H1 (cell line): ENCODE results near the gene USP36. TPM values are rescaled to one million over a fixed set of nuclear protein-coding genes. Genes with fewer than 3 reads are reported as not detected.

ENCODE experiments used
- CTCF ChIA-PET: fragments of 300-600 bp; sonication (Branson Sonifier 250); formaldehyde crosslinking; loops from one replicate; lab custom pipeline; 2021; ENCODE audit not compliant: partially characterized antibody; lab: Charles Lee
- POLR2A ChIA-PET: fragments of 300-600 bp; sonication (Branson Sonifier 250); formaldehyde crosslinking; loops from one replicate; lab custom pipeline; 2021; ENCODE audit warnings: inconsistent platforms; ENCODE audit not compliant: partially characterized antibody; lab: Charles Lee
- DNase-seq, 2 experiments: peaks; one replicate each; pipeline versions ENCODE4 v3.0.0 to v3.0.0-alpha.2; 2010 to 2022; ENCODE audit warnings: low spot score in 2 of 2, low read depth in 1 of 2, mixed read lengths in 1 of 2
- FAIRE-seq: peaks from 2 replicates; lab custom pipeline; 2011; peaks lifted over from hg19 to GRCh38; lab: Jason Lieb, UNC
- H2AFZ ChIP-seq: 2 replicates; pipeline ENCODE4 v1.8.1; 2012; ENCODE audit warnings: low read length, inconsistent platforms
- H2AK5ac ChIP-seq: 2 replicates; pipeline ENCODE4 v1.6.1; 2013; ENCODE audit warnings: low read depth, low read length
- H2BK120ac ChIP-seq: replicated peaks from 2 replicates; pipeline ENCODE3; 2013; ENCODE audit warnings: low read depth, low read length, inconsistent platforms
- H2BK12ac ChIP-seq: 2 replicates; pipeline ENCODE4 v1.6.1; 2013; ENCODE audit warnings: low read depth, low read length
- H2BK15ac ChIP-seq: 2 replicates; pipeline ENCODE4 v1.6.1; 2013; ENCODE audit warnings: low read length
- H2BK20ac ChIP-seq: 2 replicates; pipeline ENCODE4 v1.6.1; 2013; ENCODE audit warnings: low read length
- H2BK5ac ChIP-seq: 2 replicates; pipeline ENCODE4 v1.6.1; 2013; ENCODE audit warnings: low read depth, low read length
- H3K14ac ChIP-seq: 2 replicates; pipeline ENCODE4 v1.6.1; 2013; ENCODE audit warnings: inconsistent platforms; ENCODE audit not compliant: insufficient read length
- H3K18ac ChIP-seq: 2 replicates; pipeline ENCODE4 v1.6.1; 2013; ENCODE audit warnings: low read length; ENCODE audit errors: extremely low read depth
- H3K23ac ChIP-seq: 2 replicates; pipeline ENCODE4 v1.6.1; 2013; ENCODE audit warnings: inconsistent platforms; ENCODE audit not compliant: insufficient read length
- H3K23me2 ChIP-seq: 2 replicates; pipeline ENCODE4 v1.6.1; 2013; ENCODE audit warnings: low read depth, low read length
- H3K27ac ChIP-seq: 2 replicates; pipeline ENCODE4 v1.6.1; 2011; ENCODE audit warnings: low read depth, low read length, inconsistent platforms
- H3K27me3 ChIP-seq, 4 experiments: replicated peaks in 1 of 4; 1 replicate in 1 of 4; 2 replicates in 3 of 4; pipeline versions ENCODE4 v1.6.1 to v1.8.1; 2011 to 2013; ENCODE audit warnings: low read length in 3 of 4, mild to moderate bottlenecking in 3 of 4, inconsistent platforms in 2 of 4, mixed read lengths in 2 of 4, moderate library complexity in 1 of 4; ENCODE audit not compliant: control insufficient read depth in 3 of 4, insufficient read depth in 3 of 4; ENCODE audit errors: extremely low read depth in 1 of 4
- H3K36me3 ChIP-seq, 4 experiments: 2 replicates each; pipeline versions ENCODE4 v1.6.1 to v1.8.1; 2011 to 2013; ENCODE audit warnings: mild to moderate bottlenecking in 4 of 4, low read length in 3 of 4, moderate library complexity in 2 of 4, control low read depth in 1 of 4, inconsistent platforms in 1 of 4; ENCODE audit not compliant: insufficient read depth in 4 of 4, control insufficient read depth in 2 of 4
- H3K4ac ChIP-seq: replicated peaks from 2 replicates; pipeline ENCODE3; 2013; ENCODE audit warnings: low read length, low read depth, mixed read lengths, inconsistent platforms; ENCODE audit not compliant: insufficient read length
- H3K4me1 ChIP-seq, 4 experiments: replicated peaks in 1 of 4; 1 replicate in 1 of 4; 2 replicates in 3 of 4; pipeline versions ENCODE4 v1.6.1 to v1.8.1; 2011 to 2013; ENCODE audit warnings: low read length in 3 of 4, inconsistent platforms in 2 of 4, mixed read lengths in 1 of 4; ENCODE audit not compliant: insufficient read depth in 4 of 4, control insufficient read depth in 3 of 4
- H3K4me2 ChIP-seq, 2 experiments: 2 replicates each; pipeline versions ENCODE4 v1.6.1 to v1.8.1; 2011 to 2013; ENCODE audit warnings: low read depth in 2 of 2, low read length in 2 of 2, control low read depth in 1 of 2, inconsistent platforms in 1 of 2, mild to moderate bottlenecking in 1 of 2; ENCODE audit not compliant: insufficient read depth in 1 of 2
- H3K4me3 ChIP-seq, 4 experiments: fragments of 200-600, 300-600 bp in 1 of 4; sonication (generic), shearing (Covaris generic), sonication (Bioruptor Twin) in 1 of 4; 2 replicates each; pipeline versions ENCODE4 v1.5.1 to v1.8.1; 2011 to 2016; ENCODE audit warnings: low read length in 4 of 4, low read depth in 3 of 4, control low read depth in 2 of 4, inconsistent platforms in 2 of 4, mild to moderate bottlenecking in 2 of 4, mixed read lengths in 1 of 4, moderate library complexity in 1 of 4; ENCODE audit not compliant: insufficient read depth in 2 of 4; ENCODE audit errors: extremely low read depth in 1 of 4
- H3K56ac ChIP-seq: replicated peaks from 2 replicates; pipeline ENCODE3; 2013; ENCODE audit warnings: low read depth, mild to moderate bottlenecking, mixed read lengths, low read length, inconsistent platforms; ENCODE audit not compliant: insufficient read length
- H3K79me1 ChIP-seq: 2 replicates; pipeline ENCODE4 v1.6.1; 2013; ENCODE audit warnings: low read depth, low read length, control low read depth
- H3K79me2 ChIP-seq, 2 experiments: 2 replicates each; pipeline versions ENCODE4 v1.6.1 to v1.8.1; 2012 to 2013; ENCODE audit warnings: low read length in 2 of 2, mild to moderate bottlenecking in 2 of 2, inconsistent platforms in 1 of 2; ENCODE audit not compliant: insufficient read depth in 2 of 2, control insufficient read depth in 1 of 2
- H3K9ac ChIP-seq, 4 experiments: replicated peaks in 1 of 4; 1 replicate in 1 of 4; 2 replicates in 3 of 4; pipeline versions ENCODE4 v1.6.1 to v1.8.1; 2011 to 2013; ENCODE audit warnings: low read depth in 3 of 4, low read length in 3 of 4, control low read depth in 2 of 4, mild to moderate bottlenecking in 2 of 4, moderate library complexity in 2 of 4, inconsistent platforms in 1 of 4; ENCODE audit errors: extremely low read depth in 1 of 4
- H3K9me3 ChIP-seq, 2 experiments: 2 replicates each; pipeline versions ENCODE4 v1.6.1 to v1.8.1; 2012 to 2013; ENCODE audit warnings: mild to moderate bottlenecking in 2 of 2, moderate library complexity in 2 of 2, control low read depth in 1 of 2, inconsistent platforms in 1 of 2, low read depth in 1 of 2, low read length in 1 of 2, mixed read lengths in 1 of 2; ENCODE audit not compliant: insufficient read depth in 2 of 2
- H4K20me1 ChIP-seq, 2 experiments: replicated peaks in 1 of 2; 2 replicates each; pipeline versions ENCODE3 to v1.8.1; 2011 to 2013; ENCODE audit warnings: inconsistent platforms in 2 of 2, low read length in 2 of 2, mild to moderate bottlenecking in 1 of 2; ENCODE audit not compliant: insufficient read depth in 2 of 2, control insufficient read depth in 1 of 2
- H4K5ac ChIP-seq: 2 replicates; pipeline ENCODE4 v1.6.1; 2013; ENCODE audit warnings: low read length, low read depth, mixed read lengths, inconsistent platforms; ENCODE audit not compliant: insufficient read length
- H4K8ac ChIP-seq: 2 replicates; pipeline ENCODE4 v1.8.0; 2013; ENCODE audit warnings: mild to moderate bottlenecking, moderate library complexity, low read length, inconsistent platforms; ENCODE audit not compliant: insufficient read depth; ENCODE audit errors: extremely low read depth
- H4K91ac ChIP-seq: replicated peaks from 2 replicates; pipeline ENCODE3; 2013; ENCODE audit warnings: low read length, mixed read lengths, inconsistent platforms; ENCODE audit not compliant: insufficient read length
- CHD2 ChIP-seq: IDR thresholded peaks from 2 replicates; pipeline ENCODE4 v1.6.1; 2012; ENCODE audit warnings: low read length, improper control_type of control experiment
- GABPA ChIP-seq: IDR thresholded peaks from 2 replicates; pipeline ENCODE4 v1.6.1; 2011; ENCODE audit warnings: mild to moderate bottlenecking, low read length, moderate library complexity, borderline replicate concordance; ENCODE audit not compliant: insufficient read depth
- JUN ChIP-seq: IDR thresholded peaks from 2 replicates; pipeline ENCODE4 v1.6.1; 2011; ENCODE audit warnings: low read depth, mild to moderate bottlenecking, improper control_type of control experiment, low read length
- JUND ChIP-seq: IDR thresholded peaks from 2 replicates; pipeline ENCODE4 v1.6.1; 2011; ENCODE audit warnings: mild to moderate bottlenecking, improper control_type of control experiment, low read length
- KDM5A ChIP-seq: fragments of 200-600 bp; IDR thresholded peaks from 2 replicates; pipeline ENCODE4 v1.7.1; 2012; ENCODE audit warnings: mild to moderate bottlenecking, low read length, inconsistent platforms, mixed read lengths
- POLR2A ChIP-seq, 2 experiments: IDR thresholded peaks; 1 replicate in 1 of 2; 2 replicates in 1 of 2; pipeline ENCODE4 v1.6.1; 2011; ENCODE audit warnings: low read depth in 2 of 2, low read length in 2 of 2, mild to moderate bottlenecking in 2 of 2; ENCODE audit errors: control extremely low read depth in 1 of 2
- POU5F1 ChIP-seq: IDR thresholded peaks from 2 replicates; pipeline ENCODE4 v1.6.1; 2011; ENCODE audit warnings: low read depth, mild to moderate bottlenecking, low read length, moderate library complexity
- RBBP5 ChIP-seq: IDR thresholded peaks from 2 replicates; pipeline ENCODE4 v1.7.1; 2012; ENCODE audit warnings: low read depth, mild to moderate bottlenecking, inconsistent platforms, low read length, moderate library complexity, borderline replicate concordance
- RFX5 ChIP-seq: IDR thresholded peaks from 2 replicates; pipeline ENCODE4 v1.6.1; 2011; ENCODE audit warnings: low read depth, low read length, improper control_type of control experiment, borderline replicate concordance
- SP2 ChIP-seq: IDR thresholded peaks from 2 replicates; pipeline ENCODE4 v1.6.1; 2012; ENCODE audit warnings: mild to moderate bottlenecking, low read length, inconsistent platforms
- TAF1 ChIP-seq: IDR thresholded peaks from 2 replicates; pipeline ENCODE4 v1.6.1; 2011; ENCODE audit warnings: mild to moderate bottlenecking, low read depth, low read length
- TEAD4 ChIP-seq: IDR thresholded peaks from 2 replicates; pipeline ENCODE4 v1.6.1; 2012; ENCODE audit warnings: low read depth, low read length, inconsistent platforms, mixed read lengths
- ZNF274 ChIP-seq: IDR thresholded peaks from 2 replicates; pipeline ENCODE4 v1.7.0; 2012; ENCODE audit warnings: low read length, borderline replicate concordance; ENCODE audit errors: extremely low read depth
- whole genome bisulfite sequencing, 2 experiments: shearing (Covaris generic) in 1 of 2; methylation state at CpG; one replicate each; pipeline versions ENCODE4 v1.1.6 to v1.1.7; 2013 to 2015; ENCODE audit warnings: low lambda C conversion rate in 2 of 2, mixed read lengths in 2 of 2, inconsistent platforms in 1 of 2, low coverage in 1 of 2, missing lambda C conversion rate in 1 of 2; ENCODE audit not compliant: insufficient replicate concordance in 2 of 2, insufficient coverage in 1 of 2, insufficient read length in 1 of 2; ENCODE audit errors: extremely low coverage in 1 of 2, missing lambda C conversion rate in 1 of 2; 5-methylcytosine and 5-hydroxymethylcytosine counted together
- polyA plus RNA-seq, 7 experiments: library from polyadenylated mRNA; depleted of rRNA in 3 of 7; stranded (reverse) in 5 of 7; unstranded in 2 of 7; fragments of >200 nt in 5 of 7; fragments of 200-250 nt in 2 of 7; gene quantifications; 1 replicate in 5 of 7; 2 replicates in 1 of 7; 4 replicates in 1 of 7; pipeline versions ENCODE4 v1.2.1 to v1.2.3, GENCODE V29; 2011 to 2013; ENCODE audit warnings: missing spikeins in 2 of 7, mixed read lengths in 2 of 7
- total RNA-seq: library from RNA; stranded (reverse); fragmentation: NEBNext Ultra II Directional; extraction: Animal tissue kit (Norgen Biotek cat#: 25700); gene quantifications from 2 replicates; pipeline ENCODE4 v1.2.1, GENCODE V29; 2021
- TF ChIP-seq, protein P1 (sequence below): IDR thresholded peaks from 2 replicates; pipeline ENCODE4 v1.6.1; 2012; ENCODE audit warnings: low read length, inconsistent platforms

The USP36 gene
- total and polyA plus RNA-seq, 2 of the 8 experiments (the other 6 are each of a cell fraction or from before 2014, with no cell fraction given) = 40.7 to 67.7 TPM

GRCh38 chr17:78832541-78832810 lies 8.1 kb downstream of the USP36 start:
- H3K4me1 ChIP-seq = no peaks in the 10 kb centered on the region
- no peak overlapping the region for H2BK5ac ChIP-seq
- H3K79me1 ChIP-seq = peaks cover 3% of the 10 kb centered on the region; the same call in 1 of the 2 replicates
- H3K36me3 ChIP-seq = peaks cover 44 to 82% (median 72%) of the 10 kb centered on the region in 4 experiments
- WGBS, 2 experiments = 86% methylated on average over 2 of the region's 2 CpGs; no CpG with 5 or more reads in 1 of the 2 experiments
- no peak overlapping the region for H2BK15ac ChIP-seq
- H2BK120ac ChIP-seq = no peak overlapping the region
- H2BK20ac ChIP-seq = no peak overlapping the region
- no peak overlapping the region for H3K18ac ChIP-seq
- FAIRE-seq (no peak), DNase-seq (no peak)
- H3K79me2 ChIP-seq = peaks cover 3 to 17% of the 10 kb centered on the region in 2 experiments; a peak in 2 of 4 replicates
- no peak overlapping the region for H3K56ac ChIP-seq
- no peak overlapping the region for H4K91ac ChIP-seq
- no peaks in the 10 kb centered on the region for H3K9me3 ChIP-seq
- POLR2A ChIA-PET = interaction anchor here (1.3 kb wide), 1 partner anchor 38 kb away, joined by 3 read pairs; no protein-coding TSS in a partner anchor
- no peak overlapping the region for H3K14ac ChIP-seq
- no peaks in the 10 kb centered on the region for H3K23me2 ChIP-seq
- H2AFZ ChIP-seq = no peak overlapping the region
- no peak overlapping the region for H3K4ac ChIP-seq
- H3K9ac ChIP-seq = no peak overlapping the region
- H3K4me3 ChIP-seq = no peak overlapping the region
- H3K27me3 ChIP-seq = no peaks in the 10 kb centered on the region
- H4K20me1 ChIP-seq = peaks cover 6 to 22% of the 10 kb centered on the region in 2 experiments
- no peak overlapping the region for H2BK12ac ChIP-seq
- H4K8ac ChIP-seq = no peak overlapping the region
- no peak overlapping the region for H3K4me2 ChIP-seq
- no peak overlapping the region for H3K27ac ChIP-seq
- no peak overlapping the region for H4K5ac ChIP-seq
- no peak overlapping the region for H3K23ac ChIP-seq
- CTCF ChIA-PET = interaction anchor here (2.7 kb wide), 1 partner anchor 9 kb away, joined by 14 read pairs; no protein-coding TSS in a partner anchor
- H2AK5ac ChIP-seq = no peak overlapping the region
- TF ChIP-seq JUND (no peak), KDM5A (no peak), CHD2 (no peak), TEAD4 (no peak), ZNF274 (no peak), RBBP5 (no peak), TAF1 (no peak), JUN (no peak), POLR2A (IDR thresholded peaks at IDR 0.05; ENCODE audit: control extremely low read depth in 1 of 2, low read depth in 2 of 2, low read length in 2 of 2) (no peak), RFX5 (no peak), SP2 (no peak), POU5F1 (no peak), GABPA (no peak)
- TF ChIP-seq, protein P1, sequence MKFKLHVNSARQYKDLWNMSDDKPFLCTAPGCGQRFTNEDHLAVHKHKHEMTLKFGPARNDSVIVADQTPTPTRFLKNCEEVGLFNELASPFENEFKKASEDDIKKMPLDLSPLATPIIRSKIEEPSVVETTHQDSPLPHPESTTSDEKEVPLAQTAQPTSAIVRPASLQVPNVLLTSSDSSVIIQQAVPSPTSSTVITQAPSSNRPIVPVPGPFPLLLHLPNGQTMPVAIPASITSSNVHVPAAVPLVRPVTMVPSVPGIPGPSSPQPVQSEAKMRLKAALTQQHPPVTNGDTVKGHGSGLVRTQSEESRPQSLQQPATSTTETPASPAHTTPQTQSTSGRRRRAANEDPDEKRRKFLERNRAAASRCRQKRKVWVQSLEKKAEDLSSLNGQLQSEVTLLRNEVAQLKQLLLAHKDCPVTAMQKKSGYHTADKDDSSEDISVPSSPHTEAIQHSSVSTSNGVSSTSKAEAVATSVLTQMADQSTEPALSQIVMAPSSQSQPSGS = no peak
